HG03280 (cell line): ENCODE data around the gene TM9SF3.
"Not testable (repeated sequence)": the region's sequence is repeated elsewhere in the genome, so short reads cannot be mapped to it uniquely, and the experiment has no call there.

Experiments used
- ATAC-seq: cut with Tn5 transposase; IDR thresholded peaks from one replicate; pipeline ENCODE4 v1.9.1; 2021; ENCODE audit warnings: mild to moderate bottlenecking, moderate library complexity; ENCODE audit not compliant: unreplicated experiment

The TM9SF3 gene

GRCh38 chr10:96600337-96600736 is 13.5 kb upstream of the TM9SF3 start:
- no peak for ATAC-seq

GRCh38 chr10:96598846-96599245 is 12.0 kb upstream of the TM9SF3 start:
- no peak for ATAC-seq

DNA sequence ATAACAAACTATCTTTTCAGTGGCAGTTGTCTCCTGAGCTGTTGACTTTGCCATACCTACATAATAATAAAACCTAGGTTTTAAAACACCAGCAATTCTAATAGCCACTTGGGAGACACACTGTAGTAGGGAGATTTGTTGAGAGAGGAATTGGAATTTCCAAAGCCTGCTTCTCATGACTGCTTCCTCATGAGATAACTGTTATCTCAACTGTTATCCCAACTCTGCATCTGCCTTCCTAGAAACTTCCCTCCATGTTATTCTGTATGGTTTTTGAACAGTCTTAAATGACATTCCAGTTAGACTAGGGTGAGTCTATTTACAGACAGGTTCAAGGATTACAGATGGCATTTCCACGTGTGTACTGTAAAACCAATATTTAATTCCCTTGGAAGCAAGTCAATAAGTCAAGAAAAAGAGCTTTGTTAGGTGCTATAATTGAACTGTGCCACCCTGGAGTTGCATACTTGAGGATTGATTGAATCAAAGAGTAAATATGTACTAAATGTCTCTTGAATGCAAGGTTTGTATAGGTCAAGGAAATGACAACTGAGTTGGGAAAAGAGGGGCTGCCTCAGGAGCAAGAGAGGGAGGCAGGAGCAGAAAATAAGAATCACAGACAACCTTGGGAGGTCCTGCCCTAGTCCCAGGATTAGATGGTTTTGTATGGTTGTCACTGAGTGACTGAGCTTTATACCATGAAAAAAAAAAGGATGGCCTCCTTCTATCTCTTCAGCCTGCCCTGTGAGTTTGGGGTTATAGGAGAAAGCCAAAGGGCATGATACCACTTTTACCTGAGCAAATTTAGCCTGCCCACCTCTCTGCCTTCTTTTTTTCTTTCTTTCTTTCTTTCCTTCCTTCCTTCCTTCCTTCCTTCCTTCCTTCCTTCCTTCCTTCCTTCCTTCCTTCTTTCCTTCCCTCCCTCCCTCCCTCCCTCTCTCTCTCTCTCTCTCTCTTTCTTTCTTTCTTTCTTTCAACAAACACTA is 9.9 kb upstream of the TM9SF3 start:
- no peak for ATAC-seq

DNA sequence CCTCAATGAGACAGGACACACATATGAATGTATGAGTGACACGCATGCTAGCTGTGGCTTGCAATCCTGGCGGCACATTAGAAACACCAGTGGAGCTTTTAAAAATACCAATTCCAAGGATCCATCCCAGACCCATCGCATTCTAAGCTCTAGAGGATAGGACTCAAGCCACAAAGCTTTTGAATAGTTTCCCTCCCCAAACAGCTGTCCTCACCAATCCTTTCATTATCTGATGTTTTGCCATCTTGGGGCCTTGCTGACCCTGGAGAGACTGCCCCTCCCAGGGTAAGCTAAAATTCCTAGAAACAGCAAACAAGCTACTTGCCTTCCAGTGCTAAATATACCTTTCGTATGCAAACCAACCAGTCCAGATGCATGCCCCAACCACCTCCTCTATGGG is 8.9 kb upstream of the TM9SF3 start:
- no peak for ATAC-seq

GRCh38 chr10:96591946-96592345 is 5.1 kb upstream of the TM9SF3 start:
- ATAC-seq: no peak

- no peak for ATAC-seq
These were observed 2.0 kb upstream of the TM9SF3 start for GRCh38 chr10:96588616-96589419.

DNA sequence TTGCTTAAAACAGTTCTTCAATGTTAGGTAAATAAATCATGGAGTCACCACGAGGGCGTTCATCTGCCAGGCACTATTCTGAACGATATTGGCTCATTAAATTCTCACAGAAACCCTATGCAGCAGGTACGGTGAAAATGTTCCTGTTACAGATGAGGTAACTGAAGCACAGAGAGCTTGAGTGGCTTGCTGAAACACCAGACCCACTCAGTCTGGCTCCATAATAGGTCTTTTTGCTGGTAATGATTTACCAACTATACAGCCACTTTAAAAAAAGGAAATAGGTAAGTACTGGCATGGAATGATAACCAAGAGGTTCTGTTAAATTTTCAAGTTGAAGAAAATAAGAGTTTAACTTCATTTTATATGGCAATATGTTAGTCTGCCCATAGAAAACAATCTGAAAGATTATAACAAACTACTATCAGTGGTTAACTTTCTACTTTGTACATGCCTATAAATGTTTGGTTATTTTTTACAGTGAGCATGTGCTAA is 1.3 kb upstream of the TM9SF3 start:
- ATAC-seq: no peak

GRCh38 chr10:96587264-96588059 is 650 bp upstream of the TM9SF3 start:
- ATAC-seq: no peak

DNA sequence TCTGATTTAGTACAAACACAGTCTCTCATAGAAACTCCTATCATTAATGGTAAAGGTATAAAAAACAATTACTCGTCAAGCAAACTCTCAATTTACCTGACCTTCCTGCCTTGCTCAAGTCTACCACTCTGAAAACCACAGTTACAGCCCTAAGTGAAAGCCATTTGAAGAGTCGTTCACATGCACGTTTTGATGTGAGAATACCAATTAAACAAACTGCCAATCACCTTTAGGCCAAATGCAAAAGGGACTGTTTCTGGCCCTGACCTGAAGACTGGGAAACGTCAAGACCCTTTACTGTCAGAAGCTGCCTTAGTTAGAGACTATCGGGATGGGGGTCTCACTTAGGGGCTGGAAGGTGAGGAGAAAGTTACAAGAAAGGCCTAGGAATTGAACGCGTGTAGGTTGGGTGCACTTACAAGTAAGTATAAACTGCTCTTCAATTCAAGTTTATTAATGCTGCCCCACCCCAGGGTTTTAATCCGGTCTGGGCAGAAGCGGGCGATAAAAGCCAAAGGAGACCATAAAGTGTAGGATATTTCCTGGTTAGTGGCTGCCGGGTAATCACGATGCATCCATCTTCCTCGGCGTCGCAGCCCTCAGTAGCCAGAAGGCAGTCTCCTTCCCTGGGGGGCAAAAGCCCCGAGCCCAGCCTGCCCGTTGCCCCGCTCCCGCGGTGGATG is 935 bp downstream of the TM9SF3 start:
- ATAC-seq: no peak

- ATAC-seq: no peak
These were observed 2.3 kb downstream of the TM9SF3 start for GRCh38 chr10:96584474-96584873.

DNA sequence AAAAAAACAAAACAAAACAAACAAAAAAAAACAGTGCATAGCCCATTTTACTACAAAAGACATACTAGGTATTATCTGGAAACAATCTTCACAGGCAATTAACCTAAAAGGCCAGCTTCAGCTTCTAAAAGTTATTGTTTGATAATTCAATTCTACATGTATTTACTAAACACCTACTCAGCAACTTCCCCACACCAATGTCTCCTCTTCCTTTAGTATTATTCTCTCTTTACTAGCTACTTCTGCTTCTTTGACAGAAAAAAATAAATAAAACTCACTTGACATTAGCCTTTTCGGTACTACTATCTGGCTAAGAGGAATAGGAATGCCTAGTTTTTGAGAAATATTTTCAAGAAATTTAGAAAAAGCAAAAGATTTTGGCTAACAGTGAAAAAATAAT is 2.8 kb downstream of the TM9SF3 start:
- ATAC-seq: no peak

DNA sequence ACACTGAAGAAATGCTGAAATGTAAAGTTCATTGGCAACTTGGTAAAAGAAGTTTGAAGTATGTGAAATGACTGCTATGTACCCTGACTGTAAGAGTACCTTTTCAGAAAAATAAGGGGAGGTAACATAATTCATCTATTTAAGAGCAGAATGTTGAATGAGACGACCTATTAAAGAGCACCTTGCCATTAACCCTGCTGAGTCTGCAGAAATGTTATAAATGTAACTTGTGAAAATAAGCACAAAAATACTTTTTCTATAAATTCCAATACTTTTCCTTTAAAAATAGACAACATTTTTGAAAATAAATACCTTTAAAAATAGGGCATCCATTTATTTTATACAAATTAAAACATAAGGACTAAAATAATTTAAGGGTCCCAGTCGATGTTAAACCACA is 7.7 kb downstream of the TM9SF3 start:
- no peak for ATAC-seq

DNA sequence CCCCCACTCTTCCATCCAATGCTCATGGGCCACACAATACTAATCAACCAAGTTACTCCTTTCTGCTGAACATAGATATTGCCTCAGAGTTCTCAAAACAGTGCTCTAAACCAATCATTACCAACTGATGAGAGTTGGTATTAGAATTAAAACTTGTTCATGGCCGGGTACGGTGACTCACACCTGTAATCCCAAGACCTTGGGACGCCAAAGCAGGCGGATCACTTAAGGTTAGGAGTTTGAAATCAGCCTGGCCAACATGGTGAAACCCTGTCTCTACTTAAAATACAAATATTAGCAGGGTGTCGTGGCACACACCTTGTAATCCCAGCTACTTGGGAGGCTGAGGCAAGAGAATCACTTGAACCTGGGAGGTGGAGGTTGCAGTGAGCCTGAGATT is 8.2 kb downstream of the TM9SF3 start:
- no peak for ATAC-seq

GRCh38 chr10:96578022-96578421 is 8.8 kb downstream of the TM9SF3 start:
- no peak for ATAC-seq

GRCh38 chr10:96577069-96577468 is 9.7 kb downstream of the TM9SF3 start:
- no peak for ATAC-seq

- ATAC-seq: no peak
These were observed 10.4 kb downstream of the TM9SF3 start for GRCh38 chr10:96576277-96576980.

DNA sequence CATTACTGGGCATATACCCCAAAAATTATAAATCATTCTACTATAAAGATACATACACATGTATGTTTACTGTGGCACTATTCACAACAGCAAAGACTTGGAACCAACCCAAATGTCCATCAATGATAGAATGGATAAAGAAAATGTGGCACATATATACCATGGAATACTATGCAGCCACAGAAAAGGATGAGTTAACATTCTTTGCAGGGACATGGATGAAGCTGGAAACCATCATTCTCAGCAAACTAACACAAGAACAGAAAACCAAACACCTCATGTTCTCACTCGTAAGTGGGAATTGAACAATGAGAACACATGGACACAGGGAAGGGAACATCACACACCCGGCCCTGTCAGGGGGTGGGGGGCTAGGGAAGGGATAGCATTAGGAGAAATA is 12.2 kb downstream of the TM9SF3 start:
- not testable (repeated sequence) for ATAC-seq

DNA sequence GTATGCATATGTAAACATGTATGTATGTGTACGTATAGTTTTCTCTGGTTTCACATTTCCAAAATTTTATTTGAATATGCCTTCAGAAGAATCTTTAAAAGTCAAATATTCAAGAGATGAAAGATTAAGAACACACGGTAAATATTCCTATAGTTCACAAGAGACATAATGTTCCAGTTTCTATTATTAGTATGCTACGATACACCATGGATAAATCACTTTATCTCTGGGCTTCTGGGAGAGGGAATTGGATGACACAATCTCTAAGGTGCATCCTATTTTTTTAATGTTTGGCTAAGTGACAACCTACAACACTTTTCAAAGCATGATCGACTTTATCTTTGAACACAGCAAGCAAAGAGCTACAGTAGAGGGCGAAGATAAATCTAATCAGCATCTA is 13.8 kb downstream of the TM9SF3 start:
- ATAC-seq: no peak
